ENCODE data around the gene AVEN. TPM values are rescaled to one million over a fixed set of nuclear protein-coding genes. Genes with fewer than 3 reads are reported as not detected.

Gene AVEN
- polyA plus RNA-seq, 3 donors, result 2.3 to 4.8 (median 3.4) TPM

GRCh38 chr15:34009656-34010055 lies 29.3 kb downstream of the AVEN start:
- intact Hi-C loops (cut with micrococcal nuclease), result no loop called here
- Histone ChIP-seq H3K79me2 (ENCODE audit: insufficient read depth, low read length) (no peaks in the 10 kb centered on the region), H3K9ac (ENCODE audit: insufficient read depth, low read length, poor library complexity, severe bottlenecking) (no peak overlapping the region), H3K9me3 (replicated peaks in 1 of 2; ENCODE audit: control insufficient read depth in 1 of 2, insufficient read depth in 1 of 2, low read length in 2 of 2) (no peaks in the 10 kb centered on the region), H3K4me3 (replicated peaks in 1 of 3; ENCODE audit: low read depth in 2 of 3, low read length in 3 of 3) (no peak overlapping the region), H3K27me3 (ENCODE audit: control insufficient read depth in 2 of 2, insufficient read depth in 2 of 2, low read length in 2 of 2) (no peaks in the 10 kb centered on the region), H2AFZ (ENCODE audit: insufficient read depth, low read depth, low read length, poor library complexity, severe bottlenecking) (no peak overlapping the region), H3K4me2 (replicated peaks; ENCODE audit: extremely low read depth, low read length, poor library complexity, severe bottlenecking) (no peak overlapping the region), H3K4me1 (ENCODE audit: control insufficient read depth in 1 of 2, insufficient read depth in 2 of 2, low read length in 2 of 2) (no peaks in the 10 kb centered on the region), H3K36me3 (replicated peaks in 1 of 2; ENCODE audit: control insufficient read depth in 1 of 2, insufficient read depth in 2 of 2, low read length in 2 of 2) (no peaks in the 10 kb centered on the region), H4K20me1 (ENCODE audit: insufficient read depth, low read length) (no peaks in the 10 kb centered on the region), H3K27ac (ENCODE audit: low read depth in 1 of 2, low read length in 2 of 2) (no peak overlapping the region)
- Mint-ChIP-seq H3K4me3 (no peak overlapping the region), H3K27ac (no peak overlapping the region), H3K27me3 (ENCODE audit: low read depth in 3 of 3) (no peaks in the 10 kb centered on the region), H3K36me3 (no peaks in the 10 kb centered on the region), H3K4me1 (no peaks in the 10 kb centered on the region), H3K9me3 (peaks cover 0 to 3% (median 0%) of the 10 kb centered on the region in 7 donors)
- TF ChIP-seq, protein P1, sequence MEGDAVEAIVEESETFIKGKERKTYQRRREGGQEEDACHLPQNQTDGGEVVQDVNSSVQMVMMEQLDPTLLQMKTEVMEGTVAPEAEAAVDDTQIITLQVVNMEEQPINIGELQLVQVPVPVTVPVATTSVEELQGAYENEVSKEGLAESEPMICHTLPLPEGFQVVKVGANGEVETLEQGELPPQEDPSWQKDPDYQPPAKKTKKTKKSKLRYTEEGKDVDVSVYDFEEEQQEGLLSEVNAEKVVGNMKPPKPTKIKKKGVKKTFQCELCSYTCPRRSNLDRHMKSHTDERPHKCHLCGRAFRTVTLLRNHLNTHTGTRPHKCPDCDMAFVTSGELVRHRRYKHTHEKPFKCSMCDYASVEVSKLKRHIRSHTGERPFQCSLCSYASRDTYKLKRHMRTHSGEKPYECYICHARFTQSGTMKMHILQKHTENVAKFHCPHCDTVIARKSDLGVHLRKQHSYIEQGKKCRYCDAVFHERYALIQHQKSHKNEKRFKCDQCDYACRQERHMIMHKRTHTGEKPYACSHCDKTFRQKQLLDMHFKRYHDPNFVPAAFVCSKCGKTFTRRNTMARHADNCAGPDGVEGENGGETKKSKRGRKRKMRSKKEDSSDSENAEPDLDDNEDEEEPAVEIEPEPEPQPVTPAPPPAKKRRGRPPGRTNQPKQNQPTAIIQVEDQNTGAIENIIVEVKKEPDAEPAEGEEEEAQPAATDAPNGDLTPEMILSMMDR (IDR thresholded peaks at IDR 0.05), result no peak
- no CpG with 5 or more reads among the region's 1 CpG for WGBS (ENCODE audit: insufficient coverage)
- no peak for DNase-seq

- DNase-seq, result no peak
- Histone ChIP-seq H3K9ac (ENCODE audit: insufficient read depth, low read length, poor library complexity, severe bottlenecking) (no peak overlapping the region), H3K4me3 (replicated peaks in 1 of 3; ENCODE audit: low read depth in 2 of 3, low read length in 3 of 3) (no peak overlapping the region), H3K36me3 (replicated peaks in 1 of 2; ENCODE audit: control insufficient read depth in 1 of 2, insufficient read depth in 2 of 2, low read length in 2 of 2) (no peaks in the 10 kb centered on the region), H3K27ac (ENCODE audit: low read depth in 1 of 2, low read length in 2 of 2) (no peak overlapping the region), H3K27me3 (ENCODE audit: control insufficient read depth in 2 of 2, insufficient read depth in 2 of 2, low read length in 2 of 2) (no peaks in the 10 kb centered on the region), H3K4me1 (ENCODE audit: control insufficient read depth in 1 of 2, insufficient read depth in 2 of 2, low read length in 2 of 2) (no peaks in the 10 kb centered on the region), H3K4me2 (replicated peaks; ENCODE audit: extremely low read depth, low read length, poor library complexity, severe bottlenecking) (no peak overlapping the region), H3K79me2 (ENCODE audit: insufficient read depth, low read length) (no peaks in the 10 kb centered on the region), H2AFZ (ENCODE audit: insufficient read depth, low read depth, low read length, poor library complexity, severe bottlenecking) (no peak overlapping the region), H4K20me1 (ENCODE audit: insufficient read depth, low read length) (no peaks in the 10 kb centered on the region), H3K9me3 (replicated peaks in 1 of 2; ENCODE audit: control insufficient read depth in 1 of 2, insufficient read depth in 1 of 2, low read length in 2 of 2) (no peaks in the 10 kb centered on the region)
- TF ChIP-seq, protein P1 (IDR thresholded peaks at IDR 0.05), result no peak
- no CpG with 5 or more reads among the region's 2 CpGs for WGBS (ENCODE audit: insufficient coverage)
- Mint-ChIP-seq H3K27ac (no peak overlapping the region), H3K36me3 (no peaks in the 10 kb centered on the region), H3K9me3 (peaks cover 0 to 3% (median 0%) of the 10 kb centered on the region in 7 donors), H3K4me3 (no peak overlapping the region), H3K27me3 (ENCODE audit: low read depth in 3 of 3) (no peaks in the 10 kb centered on the region), H3K4me1 (no peaks in the 10 kb centered on the region)
- intact Hi-C loops (cut with micrococcal nuclease), result no loop called here
Measured at GRCh38 chr15:34006381-34006780, 32.6 kb downstream of the AVEN start.
